Thyroid gland (tissue), 4 donors: ENCODE data around the gene UBP1. TPM values are rescaled to one million over a fixed set of nuclear protein-coding genes. Genes with fewer than 3 reads are reported as not detected.
A peak's percentile ranks its signal among the peaks of the same experiment; 100 is the strongest.

Source experiments
- DNase-seq, 2 donors: peaks; one replicate each; pipeline ENCODE4 v3.0.0-alpha.2; 2019
- H3K27ac ChIP-seq, 3 donors: fragments of 200-600 bp; sonication (generic); 1 replicate in 2 of 3; 2 replicates in 1 of 3; pipeline ENCODE4 v1.5.1; 2016 to 2019; ENCODE audit warnings: mild to moderate bottlenecking in 1 of 3, moderate library complexity in 1 of 3
- H3K27me3 ChIP-seq: fragments of 200-600 bp; sonication (generic); one replicate; pipeline ENCODE4 v1.5.1; 2019
- H3K36me3 ChIP-seq, 2 donors: fragments of 200-600 bp; sonication (generic); one replicate each; pipeline ENCODE4 v1.5.1; 2016 to 2019
- H3K4me1 ChIP-seq, 2 donors: fragments of 200-600 bp; sonication (generic); one replicate each; pipeline ENCODE4 v1.5.1; 2017 to 2019
- H3K4me3 ChIP-seq, 3 donors: fragments of 200-600 bp; sonication (generic); replicated peaks in 1 of 3; 1 replicate in 2 of 3; 2 replicates in 1 of 3; pipeline ENCODE4 v1.5.1; 2016; ENCODE audit warnings: mild to moderate bottlenecking in 1 of 3
- H3K9me3 ChIP-seq: fragments of 200-600 bp; sonication (generic); one replicate; pipeline ENCODE4 v1.5.1; 2017
- CTCF ChIP-seq, 6 experiments: fragments of 200-600 bp in 3 of 6; fragments of 450-650 bp in 3 of 6; sonication (generic) in 3 of 6; IDR thresholded peaks; one replicate each; pipeline ENCODE4 v1.5.1; 2016 to 2019; ENCODE audit warnings: antibody characterized with exemption in 6 of 6, mild to moderate bottlenecking in 2 of 6, inconsistent platforms in 1 of 6, moderate library complexity in 1 of 6
- POLR2A ChIP-seq, 2 donors: fragments of 450-650 bp; IDR thresholded peaks; one replicate each; pipeline ENCODE4 v1.6.1; 2017; ENCODE audit warnings: antibody characterized with exemption in 2 of 2, mild to moderate bottlenecking in 2 of 2, moderate library complexity in 1 of 2
- WGBS, 2 donors: methylation state at CpG; one replicate each; pipeline ENCODE4 v1.1.5; 2017; 5-methylcytosine and 5-hydroxymethylcytosine counted together
- intact Hi-C: fragments of 100-400 bp; cut with DNase I; formaldehyde crosslinking; loops from one replicate; pipeline ENCODE4 v1.15.1; 2023
- total RNA-seq, 4 donors: library from RNA; depleted of rRNA; stranded (reverse); fragments of >200 nt; gene quantifications; one replicate each; pipeline ENCODE4 v1.2.3, GENCODE V29; 2016

The UBP1 gene
- 100 to 1,000 TPM in 1 of 4 donors, 10 to 100 TPM in 3; 55.5 to 108 (median 65.6) TPM for total RNA-seq

- intact Hi-C loops = no loop called here
- DNase-seq = peak; percentile 100
- Histone ChIP-seq H3K27ac (peak within 1 kb of the TSS; percentile 91 to 96 (median 94)), H3K27me3 (no peaks in the 10 kb centered on the region), H3K4me3 (peak within 1 kb of the TSS; percentile 68 to 83 (median 76)), H3K9me3 (no peaks in the 10 kb centered on the region), H3K4me1 (peaks cover 21 to 34% of the 10 kb centered on the region in 2 donors), H3K36me3 (no peaks in the 10 kb centered on the region)
- WGBS, 2 donors = 0 to 1% methylated on average over 15 to 26 of the region's 68 CpGs
- peak in 1 of 6 experiments; percentile 16 for TF ChIP-seq CTCF (IDR thresholded peaks at IDR 0.05)
- TF ChIP-seq POLR2A (IDR thresholded peaks at IDR 0.05) = peak in 1 of 2 donors; percentile 91
Observed at GRCh38 chr3:33440328-33441224, at the start of gene UBP1. Gene UBP1 (minus strand): TSS chr3:33440405. CDS start chr3:33439848, 557 bp downstream.

- no peaks in the 10 kb centered on the region for H3K9me3 ChIP-seq
- peaks cover 0 to 4% of the 10 kb centered on the region in 2 donors for H3K4me1 ChIP-seq
- no peak for TF ChIP-seq CTCF (IDR thresholded peaks at IDR 0.05)
- 96 to 98% methylated on average over 1 of the region's 1 CpG for WGBS, 2 donors
- H3K4me3 ChIP-seq = no peak overlapping the region
- no peaks in the 10 kb centered on the region for H3K27me3 ChIP-seq
- intact Hi-C loops = no loop called here
- no peak overlapping the region for H3K27ac ChIP-seq
- DNase-seq = no peak
- H3K36me3 ChIP-seq = no peaks in the 10 kb centered on the region
Observed at GRCh38 chr3:33488683-33489082, 48.5 kb upstream of the UBP1 start.

GRCh38 chr3:33488246-33488645, 48.0 kb upstream of the UBP1 start:
- Histone ChIP-seq H3K27me3 (no peaks in the 10 kb centered on the region), H3K27ac (no peak overlapping the region), H3K36me3 (no peaks in the 10 kb centered on the region), H3K9me3 (no peaks in the 10 kb centered on the region), H3K4me1 (peaks cover under 1 to 5% of the 10 kb centered on the region in 2 donors), H3K4me3 (no peak overlapping the region)
- 88 to 97% methylated on average over 2 of the region's 2 CpGs for WGBS, 2 donors
- no peak for TF ChIP-seq CTCF (IDR thresholded peaks at IDR 0.05)
- no peak for TF ChIP-seq POLR2A (IDR thresholded peaks at IDR 0.05)
- intact Hi-C loops = no loop called here
- DNase-seq = no peak

- Histone ChIP-seq H3K4me3 (no peak overlapping the region), H3K36me3 (no peaks in the 10 kb centered on the region), H3K27ac (peak overlapping the region in 2 of 3 donors; percentile 10 to 57), H3K9me3 (no peaks in the 10 kb centered on the region), H3K4me1 (peaks cover 9 to 13% of the 10 kb centered on the region in 2 donors), H3K27me3 (no peaks in the 10 kb centered on the region)
- TF ChIP-seq CTCF (IDR thresholded peaks at IDR 0.05) = no peak
- TF ChIP-seq POLR2A (IDR thresholded peaks at IDR 0.05) = no peak
- intact Hi-C loops = no loop called here
- no peak for DNase-seq
- 22 to 27% methylated on average over 1 of the region's 1 CpG for WGBS, 2 donors
Observed at GRCh38 chr3:33482111-33482521, 41.9 kb upstream of the UBP1 start.

- DNase-seq = no peak
- Histone ChIP-seq H3K4me3 (no peak overlapping the region), H3K9me3 (no peaks in the 10 kb centered on the region), H3K27me3 (no peaks in the 10 kb centered on the region), H3K27ac (no peak overlapping the region), H3K4me1 (no peaks in the 10 kb centered on the region), H3K36me3 (no peaks in the 10 kb centered on the region)
- intact Hi-C loops = no loop called here
- TF ChIP-seq POLR2A (IDR thresholded peaks at IDR 0.05) (no peak), CTCF (IDR thresholded peaks at IDR 0.05) (no peak)
- 61 to 72% methylated on average over 2 of the region's 2 CpGs for WGBS, 2 donors
Observed at GRCh38 chr3:33474896-33475295, 34.7 kb upstream of the UBP1 start.
